ENCODE measurements around the gene CBR1.
"Not testable (repeated sequence)": the region's sequence is repeated elsewhere in the genome, so short reads cannot be mapped to it uniquely, and the experiment has no call there.

CBR1 gene

DNA sequence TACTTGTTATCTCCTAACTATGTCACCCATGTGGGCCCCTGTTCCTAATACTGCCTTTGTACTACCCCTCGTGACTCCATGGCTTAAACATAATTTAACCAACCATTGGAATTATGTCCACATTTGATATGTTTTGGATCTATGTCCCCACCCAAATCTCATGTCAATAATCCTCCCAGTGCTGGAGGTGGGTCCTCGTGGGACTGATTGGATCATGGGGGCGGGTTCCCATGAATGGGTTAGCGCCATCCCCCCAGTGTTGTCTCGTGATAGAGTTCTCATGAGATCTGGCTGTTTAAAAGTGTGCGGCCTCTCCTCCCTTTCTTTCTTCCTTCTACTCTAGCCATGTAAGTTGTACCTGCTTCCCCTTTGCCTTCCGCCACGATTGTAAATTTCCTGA is 9.8 kb downstream of the CBR1 start:
- DNase-seq (ENCODE audit: low spot score): no peak

- no peak for DNase-seq (ENCODE audit: low spot score)
Observed at GRCh38 chr21:36080386-36080785, 10.6 kb downstream of the CBR1 start.

GRCh38 chr21:36082237-36082664 is 12.4 kb downstream of the CBR1 start:
- no peak for DNase-seq (ENCODE audit: low spot score)

GRCh38 chr21:36087362-36088138 is 17.7 kb downstream of the CBR1 start:
- DNase-seq (ENCODE audit: low spot score): no peak

- DNase-seq (ENCODE audit: low spot score): no peak
Observed at GRCh38 chr21:36089946-36090345, 20.1 kb downstream of the CBR1 start.

GRCh38 chr21:36092681-36093080 is 22.9 kb downstream of the CBR1 start:
- no peak for DNase-seq (ENCODE audit: low spot score)

DNA sequence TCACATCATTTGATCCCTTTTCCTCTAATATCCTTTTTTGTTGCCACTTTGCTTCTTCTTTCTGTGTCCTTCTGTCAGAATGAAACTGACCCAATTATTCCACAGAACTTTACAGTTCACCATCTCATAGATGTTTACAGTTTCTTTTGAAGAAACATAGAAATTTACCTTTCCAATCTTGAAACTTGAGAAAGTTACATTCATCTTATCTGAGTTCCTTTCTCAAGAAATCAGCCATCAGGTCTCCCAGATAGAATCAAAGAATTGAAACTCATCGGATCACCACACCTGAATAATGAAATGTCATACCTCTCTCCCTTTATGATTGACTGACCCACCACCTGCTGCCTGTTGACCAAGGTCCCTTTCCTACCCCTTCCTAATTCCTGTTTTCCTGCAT is 23.7 kb downstream of the CBR1 start:
- DNase-seq (ENCODE audit: low spot score): no peak

- DNase-seq (ENCODE audit: low spot score): no peak
Observed at GRCh38 chr21:36096398-36097290, 26.8 kb downstream of the CBR1 start.

DNA sequence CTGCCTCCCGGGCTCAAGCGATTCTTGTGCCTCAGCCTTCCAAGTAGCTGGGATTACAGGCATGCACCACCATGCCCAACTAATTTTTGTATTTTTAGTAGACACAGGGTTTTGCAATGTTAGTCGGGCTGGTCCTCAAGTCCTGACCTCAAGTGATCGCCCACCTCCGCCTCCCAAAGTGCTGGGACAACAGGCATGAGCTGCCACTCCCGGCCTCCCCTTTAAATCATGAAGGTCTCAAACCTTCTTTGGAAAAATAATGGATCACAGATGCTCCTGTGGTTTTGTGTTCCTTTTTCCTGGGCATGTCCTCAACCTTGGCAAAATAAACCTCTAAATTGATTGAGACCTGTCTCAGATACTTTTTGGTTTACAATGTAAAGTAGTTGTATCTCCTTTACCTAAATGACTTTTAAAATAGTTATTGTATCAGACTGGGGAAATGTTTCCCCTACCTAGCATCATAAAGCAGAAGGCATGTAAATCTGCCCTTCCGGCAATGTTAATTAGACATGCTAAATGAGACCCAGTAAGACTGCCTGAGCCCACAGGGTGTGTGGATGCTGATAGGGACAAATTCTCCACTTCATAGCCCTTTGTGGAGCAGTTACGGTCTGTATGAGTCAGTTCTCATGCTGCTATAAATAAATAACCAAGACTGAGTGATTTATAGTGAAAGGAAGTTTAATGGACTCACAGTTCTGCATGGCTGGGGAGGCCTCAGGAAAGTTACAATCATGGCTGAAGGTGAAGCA is 27.8 kb downstream of the CBR1 start:
- no peak for DNase-seq (ENCODE audit: low spot score)

DNA sequence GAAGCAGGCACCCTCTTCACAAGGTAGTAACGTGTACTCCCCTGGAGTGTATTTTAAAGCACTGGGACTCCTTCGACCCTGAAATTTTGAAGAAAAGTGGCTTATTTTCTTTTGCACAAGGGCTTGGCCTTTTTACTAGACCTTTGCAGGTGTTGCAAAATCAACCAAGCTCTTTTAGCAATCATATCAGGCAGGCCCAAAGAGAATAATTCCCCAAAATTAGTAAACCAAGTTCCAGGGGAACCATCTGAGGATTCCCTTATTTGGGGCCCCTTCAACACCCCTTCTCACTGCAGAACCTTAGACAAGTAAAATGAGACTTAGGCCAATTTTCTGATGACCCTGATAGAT is 28.3 kb downstream of the CBR1 start:
- no peak for DNase-seq (ENCODE audit: low spot score)

DNA sequence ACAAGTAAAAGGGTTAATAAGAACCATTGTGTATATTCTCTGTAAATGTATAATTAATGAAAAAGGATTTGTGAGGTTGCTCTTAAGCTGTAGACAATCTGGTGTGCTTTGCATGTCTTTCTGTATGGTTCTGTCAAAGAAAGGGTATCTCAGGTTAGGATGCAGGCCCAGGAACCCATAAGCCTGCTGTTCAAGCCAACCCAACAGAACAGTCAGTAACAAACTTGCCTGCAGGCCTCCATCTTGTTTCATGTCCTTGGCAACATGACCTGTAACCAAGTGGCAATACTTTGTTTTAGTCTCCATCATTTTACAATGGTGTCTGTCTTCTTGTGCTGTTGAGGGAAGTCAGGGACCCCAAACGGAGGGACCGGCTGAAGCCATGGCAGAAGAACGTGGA is 29.2 kb downstream of the CBR1 start:
- DNase-seq (ENCODE audit: low spot score): no peak

- not testable (repeated sequence) for DNase-seq (ENCODE audit: low spot score)
Observed at GRCh38 chr21:36099695-36100211, 29.9 kb downstream of the CBR1 start.

DNA sequence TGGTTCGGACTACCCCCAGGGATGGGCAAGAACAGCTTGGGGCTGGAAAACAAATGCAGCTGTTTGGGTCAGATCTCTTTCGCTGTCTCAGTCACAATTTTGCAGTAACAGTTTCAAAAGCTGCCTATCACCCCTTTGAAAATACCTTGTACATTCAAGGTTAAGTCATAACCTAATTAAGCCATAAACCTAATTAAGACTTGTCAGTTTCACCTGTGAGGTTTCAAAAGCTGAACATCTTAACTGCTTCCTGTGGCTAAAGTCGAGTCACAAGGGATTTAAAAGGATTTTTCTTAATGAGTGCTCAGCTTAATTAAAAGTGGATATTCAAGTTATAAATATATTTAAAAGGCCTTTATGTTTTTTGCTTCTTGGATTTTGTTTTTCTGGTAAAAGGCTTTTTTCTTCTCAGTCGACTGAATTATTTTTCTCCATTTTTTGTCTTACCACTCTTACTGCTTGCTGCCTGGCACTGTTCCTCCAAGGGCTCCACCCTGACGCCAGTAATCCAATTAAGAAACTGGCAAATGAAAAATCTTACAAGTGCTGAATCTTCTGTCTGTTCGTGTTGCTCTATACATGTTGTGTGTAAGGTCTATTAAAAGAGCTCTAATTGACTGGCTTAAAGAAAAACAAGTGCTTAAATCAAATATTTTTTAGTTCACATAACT is 31.3 kb downstream of the CBR1 start:
- no peak for DNase-seq (ENCODE audit: low spot score)

DNA sequence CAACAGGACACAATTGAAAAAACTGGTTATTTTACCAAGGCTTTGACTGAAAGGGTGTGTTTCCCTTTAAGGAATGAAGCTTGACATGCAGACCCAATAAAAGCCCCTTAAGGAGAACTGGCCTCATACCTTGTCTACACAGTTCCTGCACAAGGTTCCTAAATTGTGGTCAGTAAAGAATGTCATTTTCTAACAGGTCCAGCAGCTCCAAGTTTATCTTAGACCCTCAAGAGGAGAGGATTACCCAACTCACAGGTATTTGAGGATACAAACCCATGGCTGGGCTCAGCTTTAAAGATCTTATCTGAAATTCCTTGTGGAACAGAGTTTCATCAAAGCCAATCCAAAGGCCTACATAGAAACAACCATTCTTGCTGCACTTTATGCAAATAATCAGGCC is 33.6 kb downstream of the CBR1 start:
- DNase-seq (ENCODE audit: low spot score): no peak

DNA sequence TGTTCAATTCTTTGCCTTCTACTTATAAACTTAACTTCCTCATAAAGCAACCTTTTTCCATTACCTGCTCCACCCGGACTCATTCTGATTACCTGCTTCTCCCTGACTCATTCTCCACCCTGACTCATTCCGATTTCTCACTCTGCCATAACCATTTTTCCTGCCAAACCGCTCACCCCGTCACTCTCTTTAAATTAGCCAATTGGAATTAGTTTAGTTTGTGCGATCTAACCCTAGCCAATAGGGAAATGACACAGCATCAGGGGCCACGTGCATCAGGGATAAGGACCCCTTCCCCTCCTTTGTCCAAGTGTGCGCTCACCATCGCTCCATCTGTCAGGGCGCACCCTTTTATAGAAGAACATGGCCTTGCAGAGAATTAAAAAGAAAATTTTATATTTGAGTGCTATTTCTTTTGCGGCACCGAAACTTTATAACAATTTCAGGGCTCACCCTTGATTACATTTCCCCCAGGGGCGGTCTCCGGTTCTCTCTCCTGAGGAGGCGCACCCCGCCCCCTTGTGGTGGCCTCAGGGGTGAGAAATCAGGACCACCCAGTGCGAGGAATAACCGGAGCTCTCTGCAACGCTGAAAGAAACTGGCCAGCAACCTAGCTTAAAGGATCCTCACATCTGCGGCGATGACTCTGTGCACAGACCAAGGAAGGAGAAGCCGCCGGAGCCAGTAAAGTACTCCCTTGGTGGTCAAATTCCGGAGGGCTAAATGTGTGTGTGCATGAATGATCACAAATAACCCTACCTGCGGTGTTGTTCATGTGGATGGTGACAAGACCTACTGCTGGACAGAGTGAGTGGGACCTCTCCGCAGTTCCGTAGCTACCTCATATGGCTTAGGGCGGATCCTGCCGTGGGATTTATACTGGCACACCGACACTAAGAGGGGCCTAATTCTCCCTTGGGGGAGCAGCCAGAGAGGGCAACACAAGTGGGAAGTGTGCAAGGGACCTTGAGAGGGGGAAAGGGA is 34.8 kb downstream of the CBR1 start:
- DNase-seq (ENCODE audit: low spot score): peak; percentile 22

- DNase-seq (ENCODE audit: low spot score): no peak
Observed at GRCh38 chr21:36105327-36105842, 35.6 kb downstream of the CBR1 start.

- DNase-seq (ENCODE audit: low spot score): no peak
Observed at GRCh38 chr21:36109868-36110267, 40.0 kb downstream of the CBR1 start.

GRCh38 chr21:36111238-36111637 is 41.4 kb downstream of the CBR1 start:
- no peak for DNase-seq (ENCODE audit: low spot score)

DNA sequence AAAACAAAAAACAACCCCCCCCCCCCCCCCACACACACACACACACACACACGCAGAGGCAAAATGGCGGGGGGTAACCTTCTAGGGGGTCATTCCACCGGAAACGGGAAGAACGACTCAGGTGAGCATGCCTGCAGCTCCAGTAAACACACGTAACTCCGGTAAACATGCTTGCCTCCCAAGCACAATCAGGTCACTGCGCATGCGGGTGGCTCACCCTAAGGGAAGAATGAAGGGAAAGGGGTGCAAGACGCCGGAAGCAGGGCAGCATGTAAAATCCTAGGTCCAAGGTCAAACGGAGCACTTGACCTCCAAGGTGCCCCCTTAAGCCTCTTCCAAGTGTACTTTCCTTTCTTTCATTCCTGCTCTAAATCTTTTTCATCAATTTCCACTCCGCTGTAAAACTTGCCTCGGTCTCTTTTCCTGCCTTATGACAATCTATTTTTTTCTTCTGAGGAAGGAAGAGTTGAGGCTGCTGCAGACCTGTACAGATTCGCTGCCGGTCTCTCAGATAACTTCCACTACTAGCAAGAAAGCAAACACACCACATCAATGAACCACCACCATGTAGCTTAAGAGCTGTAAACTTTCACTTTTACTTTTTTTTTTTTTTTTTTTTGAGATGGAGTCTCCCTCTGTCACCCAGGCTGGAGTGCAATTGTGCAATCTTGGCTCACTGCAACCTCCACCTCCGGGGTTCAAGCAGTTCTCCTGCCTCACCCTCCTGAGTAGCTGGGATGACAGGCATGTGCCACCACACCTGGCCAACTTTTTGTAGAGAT is 44.0 kb downstream of the CBR1 start:
- DNase-seq (ENCODE audit: low spot score): no peak
